DND-41 (cell line): ENCODE measurements around the gene LYST.

ENCODE experiments used
- CTCF ChIP-seq: IDR thresholded peaks from 2 replicates; pipeline ENCODE4 v1.5.1; 2012; ENCODE audit warnings: borderline replicate concordance, low read length, moderate library complexity, mild to moderate bottlenecking; ENCODE audit not compliant: poor library complexity, severe bottlenecking; ENCODE audit errors: extremely low read depth
- EZH2 ChIP-seq: IDR thresholded peaks from 3 replicates; pipeline ENCODE4 v1.6.1; 2012; ENCODE audit warnings: borderline replicate concordance, low read depth, mild to moderate bottlenecking, moderate library complexity, low read length, inconsistent platforms; ENCODE audit not compliant: severe bottlenecking

GRCh38 chr1:235688096-235688495 is 178.6 kb downstream of the LYST start:
- TF ChIP-seq CTCF (no peak), EZH2 (no peak)
